Effector memory CD8-positive, alpha-beta T cell (primary cell): ENCODE data around the gene SLC28A1.
A peak's percentile ranks its signal among the peaks of the same experiment; 100 is the strongest.
"Not testable (repeated sequence)": the region's sequence is repeated elsewhere in the genome, so short reads cannot be mapped to it uniquely, and the experiment has no call there.

Experiments used
- ATAC-seq: fragments of 150-1000 bp; cut with Tn5 transposase; replicated peaks from 2 replicates; pipeline ENCODE4 v1.10.0; 2021; ENCODE audit warnings: mild to moderate bottlenecking, moderate library complexity
- DNase-seq, 3 experiments: peaks; one replicate each; pipeline ENCODE4 v3.0.0; 2021
- H3K27ac Mint-ChIP-seq, 2 donors: one replicate each; pipeline ENCODE4 v1.8.0; 2022; ENCODE audit warnings: mild to moderate bottlenecking in 2 of 2, mixed read lengths in 2 of 2, moderate library complexity in 2 of 2
- H3K27me3 Mint-ChIP-seq, 2 donors: one replicate each; pipeline ENCODE4 v1.8.0; 2022; ENCODE audit warnings: mixed read lengths in 2 of 2
- H3K36me3 Mint-ChIP-seq: one replicate; pipeline ENCODE4 v1.8.0; 2022; ENCODE audit warnings: mild to moderate bottlenecking, moderate library complexity, mixed read lengths; ENCODE audit not compliant: insufficient read depth
- H3K4me1 Mint-ChIP-seq, 2 donors: one replicate each; pipeline ENCODE4 v1.8.0; 2022; ENCODE audit warnings: low read depth in 2 of 2, mixed read lengths in 2 of 2
- H3K4me3 Mint-ChIP-seq, 2 donors: one replicate each; pipeline ENCODE4 v1.8.0; 2022; ENCODE audit warnings: mild to moderate bottlenecking in 2 of 2, mixed read lengths in 2 of 2, moderate library complexity in 2 of 2
- H3K9me3 Mint-ChIP-seq, 2 donors: one replicate each; pipeline ENCODE4 v1.8.0; 2022; ENCODE audit warnings: mixed read lengths in 2 of 2

SLC28A1 gene

GRCh38 chr15:84973492-84974460, 89.3 kb downstream of the SLC28A1 start:
- Mint-ChIP-seq H3K4me3 (no peak overlapping the region), H3K36me3 (peaks cover 2% of the 10 kb centered on the region), H3K27ac (no peak overlapping the region), H3K9me3 (no peaks in the 10 kb centered on the region), H3K27me3 (peaks cover 0 to 23% of the 10 kb centered on the region in 2 donors), H3K4me1 (peaks cover 0 to 2% of the 10 kb centered on the region in 2 donors)
- ATAC-seq (no peak), DNase-seq (no peak)

GRCh38 chr15:84975871-84976351, 91.4 kb downstream of the SLC28A1 start:
- Mint-ChIP-seq H3K27me3 (peaks cover 0 to 7% of the 10 kb centered on the region in 2 donors), H3K27ac (no peak overlapping the region), H3K36me3 (peaks cover 14% of the 10 kb centered on the region), H3K4me1 (peaks cover 3 to 10% of the 10 kb centered on the region in 2 donors), H3K4me3 (no peak overlapping the region), H3K9me3 (no peaks in the 10 kb centered on the region)
- ATAC-seq (no peak), DNase-seq (no peak)

- no peak overlapping the region for H3K4me3 Mint-ChIP-seq
- no peak for ATAC-seq
- DNase-seq, result no peak
- no peaks in the 10 kb centered on the region for H3K9me3 Mint-ChIP-seq
- peaks cover 0 to 7% of the 10 kb centered on the region in 2 donors for H3K27me3 Mint-ChIP-seq
- peaks cover 3 to 10% of the 10 kb centered on the region in 2 donors for H3K4me1 Mint-ChIP-seq
- H3K36me3 Mint-ChIP-seq, result peaks cover 21% of the 10 kb centered on the region
- H3K27ac Mint-ChIP-seq, result no peak overlapping the region
Measured at GRCh38 chr15:84976746-84977345, 92.4 kb downstream of the SLC28A1 start.

- H3K27ac Mint-ChIP-seq, result peak overlapping the region in 1 of 2 donors; percentile 92
- peaks cover 0 to under 1% of the 10 kb centered on the region in 2 donors for H3K27me3 Mint-ChIP-seq
- H3K36me3 Mint-ChIP-seq, result peaks cover 33% of the 10 kb centered on the region
- DNase-seq (no peak), ATAC-seq (no peak)
- H3K4me3 Mint-ChIP-seq, result peak overlapping the region; percentile 91 to 92
- H3K4me1 Mint-ChIP-seq, result peaks cover 14 to 22% of the 10 kb centered on the region in 2 donors
- no peaks in the 10 kb centered on the region for H3K9me3 Mint-ChIP-seq
Measured at GRCh38 chr15:84979651-84980050, 95.2 kb downstream of the SLC28A1 start.

GRCh38 chr15:84980196-84981053, 96.0 kb downstream of the SLC28A1 start:
- DNase-seq, result peak in 2 of 3 experiments; percentile 84 to 85
- Mint-ChIP-seq H3K4me3 (peak overlapping the region; percentile 91 to 92), H3K27me3 (no peaks in the 10 kb centered on the region), H3K9me3 (no peaks in the 10 kb centered on the region), H3K4me1 (peaks cover 14 to 27% of the 10 kb centered on the region in 2 donors), H3K36me3 (peaks cover 33% of the 10 kb centered on the region), H3K27ac (peak overlapping the region; percentile 92 to 95)
- peak; percentile 68 for ATAC-seq

- no peaks in the 10 kb centered on the region for H3K9me3 Mint-ChIP-seq
- H3K27ac Mint-ChIP-seq, result peak overlapping the region; percentile 92 to 95
- no peaks in the 10 kb centered on the region for H3K27me3 Mint-ChIP-seq
- ATAC-seq, result peak; percentile 70
- H3K36me3 Mint-ChIP-seq, result peaks cover 33% of the 10 kb centered on the region
- peak overlapping the region; percentile 91 to 92 for H3K4me3 Mint-ChIP-seq
- DNase-seq, result peak; percentile 93 to 96 (median 95)
- peaks cover 17 to 27% of the 10 kb centered on the region in 2 donors for H3K4me1 Mint-ChIP-seq
Measured at GRCh38 chr15:84981054-84981710, 96.7 kb downstream of the SLC28A1 start.

- H3K4me1 Mint-ChIP-seq, result peaks cover 17 to 27% of the 10 kb centered on the region in 2 donors
- H3K27ac Mint-ChIP-seq, result peak within 1 kb of the TSS; percentile 92 to 95
- peaks cover 33% of the 10 kb centered on the region for H3K36me3 Mint-ChIP-seq
- peak; percentile 51 to 60 (median 53) for DNase-seq
- peak within 1 kb of the TSS; percentile 91 to 92 for H3K4me3 Mint-ChIP-seq
- no peaks in the 10 kb centered on the region for H3K27me3 Mint-ChIP-seq
- ATAC-seq, result peak; percentile 22
- no peaks in the 10 kb centered on the region for H3K9me3 Mint-ChIP-seq
Measured at GRCh38 chr15:84981711-84982300, 97.3 kb downstream of the SLC28A1 start, which contains the start of gene PDE8A. Gene PDE8A (plus strand): TSS chr15:84981856. CDS start chr15:84982163, 307 bp downstream.

GRCh38 chr15:84982301-84982920, 97.9 kb downstream of the SLC28A1 start:
- Mint-ChIP-seq H3K4me3 (peak overlapping the region; percentile 87 to 88), H3K36me3 (peaks cover 33% of the 10 kb centered on the region), H3K27me3 (no peaks in the 10 kb centered on the region), H3K4me1 (peaks cover 17 to 27% of the 10 kb centered on the region in 2 donors), H3K27ac (peak overlapping the region; percentile 71 to 95), H3K9me3 (no peaks in the 10 kb centered on the region)
- DNase-seq (peak; percentile 50 to 60 (median 55)), ATAC-seq (peak; percentile 11)

- ATAC-seq (no peak), DNase-seq (no peak)
- no peaks in the 10 kb centered on the region for H3K9me3 Mint-ChIP-seq
- peaks cover 33% of the 10 kb centered on the region for H3K36me3 Mint-ChIP-seq
- peaks cover 18 to 29% of the 10 kb centered on the region in 2 donors for H3K4me1 Mint-ChIP-seq
- H3K27me3 Mint-ChIP-seq, result no peaks in the 10 kb centered on the region
- peak overlapping the region; percentile 35 to 71 for H3K27ac Mint-ChIP-seq
- peak overlapping the region; percentile 87 to 88 for H3K4me3 Mint-ChIP-seq
Measured at GRCh38 chr15:84983294-84983693, 98.8 kb downstream of the SLC28A1 start.

GRCh38 chr15:84983711-84984110, 99.2 kb downstream of the SLC28A1 start:
- DNase-seq (no peak), ATAC-seq (no peak)
- H3K4me3 Mint-ChIP-seq, result peak overlapping the region; percentile 87 to 88
- H3K27me3 Mint-ChIP-seq, result no peaks in the 10 kb centered on the region
- H3K4me1 Mint-ChIP-seq, result peaks cover 21 to 34% of the 10 kb centered on the region in 2 donors
- no peaks in the 10 kb centered on the region for H3K9me3 Mint-ChIP-seq
- H3K27ac Mint-ChIP-seq, result peak overlapping the region in 1 of 2 donors; percentile 35
- peaks cover 33% of the 10 kb centered on the region for H3K36me3 Mint-ChIP-seq

- peak overlapping the region in 1 of 2 donors; percentile 23 for H3K27ac Mint-ChIP-seq
- peaks cover 18 to 35% of the 10 kb centered on the region in 2 donors for H3K4me1 Mint-ChIP-seq
- H3K4me3 Mint-ChIP-seq, result no peak overlapping the region
- H3K36me3 Mint-ChIP-seq, result peaks cover 28% of the 10 kb centered on the region
- ATAC-seq (no peak), DNase-seq (no peak)
- H3K27me3 Mint-ChIP-seq, result no peaks in the 10 kb centered on the region
- H3K9me3 Mint-ChIP-seq, result no peaks in the 10 kb centered on the region
Measured at GRCh38 chr15:84985158-84985557, 100.7 kb downstream of the SLC28A1 start.

- H3K27ac Mint-ChIP-seq, H3K36me3 Mint-ChIP-seq, H3K9me3 Mint-ChIP-seq, H3K4me3 Mint-ChIP-seq, DNase-seq, ATAC-seq, H3K27me3 Mint-ChIP-seq: not testable (repeated sequence)
- H3K4me1 Mint-ChIP-seq, result peaks cover 24 to 48% of the 10 kb centered on the region in 2 donors
Measured at GRCh38 chr15:84987351-84987750, 102.9 kb downstream of the SLC28A1 start.
